Trophoblast cell (in vitro differentiated cells and primary cell): ENCODE measurements around the gene TLE1.

Experiments used
- DNase-seq, 2 donors: peaks; one replicate each; pipeline ENCODE4 v3.0.0-alpha.2; 2016
- H2AFZ ChIP-seq: 2 replicates; pipeline ENCODE4 v1.6.1; 2013; ENCODE audit warnings: low read length, moderate library complexity, mild to moderate bottlenecking; ENCODE audit not compliant: insufficient read depth, poor library complexity
- H2AK5ac ChIP-seq: 2 replicates; pipeline ENCODE4 v1.6.1; 2013; ENCODE audit warnings: mild to moderate bottlenecking, low read length
- H2BK120ac ChIP-seq: 2 replicates; pipeline ENCODE4 v1.6.1; 2013; ENCODE audit warnings: low read length, mild to moderate bottlenecking, moderate library complexity; ENCODE audit not compliant: insufficient read depth, poor library complexity
- H2BK12ac ChIP-seq: 2 replicates; pipeline ENCODE4 v1.6.1; 2013; ENCODE audit warnings: mild to moderate bottlenecking, low read length, moderate library complexity
- H2BK5ac ChIP-seq: 2 replicates; pipeline ENCODE4 v1.6.1; 2013; ENCODE audit warnings: low read length, low read depth, moderate library complexity, mild to moderate bottlenecking; ENCODE audit not compliant: poor library complexity
- H3K14ac ChIP-seq: 2 replicates; pipeline ENCODE4 v1.6.1; 2013; ENCODE audit warnings: mild to moderate bottlenecking, low read length
- H3K18ac ChIP-seq: 2 replicates; pipeline ENCODE4 v1.6.1; 2013; ENCODE audit warnings: mild to moderate bottlenecking, low read length
- H3K23ac ChIP-seq: 2 replicates; pipeline ENCODE4 v1.6.1; 2013; ENCODE audit warnings: low read length
- H3K27ac ChIP-seq: 2 replicates; pipeline ENCODE4 v1.5.1; 2013; ENCODE audit warnings: low read depth, mild to moderate bottlenecking, inconsistent platforms, low read length, moderate library complexity
- H3K27me3 ChIP-seq: 2 replicates; pipeline ENCODE4 v1.6.1; 2013; ENCODE audit warnings: inconsistent platforms, mild to moderate bottlenecking, low read length, moderate library complexity; ENCODE audit not compliant: insufficient read depth
- H3K36me3 ChIP-seq, 2 experiments: 1 replicate in 1 of 2; 2 replicates in 1 of 2; pipeline ENCODE4 v1.6.1; 2013; ENCODE audit warnings: low read length in 2 of 2, mild to moderate bottlenecking in 2 of 2, moderate library complexity in 1 of 2; ENCODE audit not compliant: insufficient read depth in 2 of 2, control insufficient read depth in 1 of 2
- H3K4ac ChIP-seq: 2 replicates; pipeline ENCODE4 v1.6.1; 2013; ENCODE audit warnings: low read depth, mild to moderate bottlenecking, low read length, moderate library complexity
- H3K4me1 ChIP-seq, 2 experiments: 1 replicate in 1 of 2; 2 replicates in 1 of 2; pipeline ENCODE4 v1.6.1; 2013; ENCODE audit warnings: low read length in 2 of 2, mild to moderate bottlenecking in 2 of 2, moderate library complexity in 1 of 2; ENCODE audit not compliant: insufficient read depth in 2 of 2, control insufficient read depth in 1 of 2
- H3K4me2 ChIP-seq: 2 replicates; pipeline ENCODE4 v1.6.1; 2013; ENCODE audit warnings: inconsistent platforms, mild to moderate bottlenecking, low read length, moderate library complexity
- H3K4me3 ChIP-seq: 2 replicates; pipeline ENCODE4 v1.5.1; 2013; ENCODE audit warnings: mild to moderate bottlenecking, low read depth, low read length, inconsistent platforms
- H3K79me1 ChIP-seq: one replicate; pipeline ENCODE4 v1.6.1; 2013; ENCODE audit warnings: low read length
- H3K79me2 ChIP-seq: 2 replicates; pipeline ENCODE4 v1.6.1; 2013; ENCODE audit warnings: low read length, mild to moderate bottlenecking; ENCODE audit not compliant: control insufficient read depth, insufficient read depth, poor library complexity
- H3K9ac ChIP-seq: 2 replicates; pipeline ENCODE4 v1.6.1; 2013; ENCODE audit warnings: mild to moderate bottlenecking, low read length
- H3K9me3 ChIP-seq: 2 replicates; pipeline ENCODE4 v1.6.1; 2013; ENCODE audit warnings: low read depth, mild to moderate bottlenecking, control low read depth, inconsistent platforms, low read length; ENCODE audit not compliant: insufficient read depth
- H4K12ac ChIP-seq: 2 replicates; pipeline ENCODE4 v1.6.1; 2013; ENCODE audit warnings: low read depth, mild to moderate bottlenecking, low read length, moderate library complexity
- H4K8ac ChIP-seq: 2 replicates; pipeline ENCODE4 v1.6.1; 2013; ENCODE audit warnings: low read depth, mild to moderate bottlenecking, low read length, moderate library complexity
- H4K91ac ChIP-seq: one replicate; pipeline ENCODE4 v1.6.1; 2013; ENCODE audit warnings: low read depth, mild to moderate bottlenecking, low read length, moderate library complexity
- WGBS: extraction: QIAGEN DNeasy Blood & Tissue Kit; methylation state at CpG from one replicate; pipeline ENCODE4 v1.1.7; 2013; ENCODE audit warnings: missing lambda C conversion rate; ENCODE audit not compliant: insufficient read length, insufficient coverage; ENCODE audit errors: extremely low coverage; 5-methylcytosine and 5-hydroxymethylcytosine counted together

TLE1 gene

GRCh38 chr9:81556923-81557322, 132.4 kb downstream of the TLE1 start:
- Histone ChIP-seq H3K79me1 (peaks cover 23% of the 10 kb centered on the region), H3K4me2 (no peak overlapping the region), H2BK5ac (no peak overlapping the region), H3K18ac (no peak overlapping the region), H2AFZ (no peak overlapping the region), H3K36me3 (no peaks in the 10 kb centered on the region), H4K12ac (no peak overlapping the region), H3K9me3 (no peaks in the 10 kb centered on the region), H2BK120ac (no peak overlapping the region), H3K14ac (no peak overlapping the region), H3K27me3 (no peaks in the 10 kb centered on the region), H3K9ac (no peak overlapping the region), H2AK5ac (no peak overlapping the region), H3K27ac (no peak overlapping the region), H3K4me3 (no peak overlapping the region), H3K23ac (no peak overlapping the region), H3K79me2 (peaks cover 2% of the 10 kb centered on the region), H4K91ac (no peak overlapping the region), H3K4ac (no peak overlapping the region), H3K4me1 (peaks cover 17 to 22% of the 10 kb centered on the region in 2 experiments), H2BK12ac (no peak overlapping the region), H4K8ac (no peak overlapping the region)
- no CpG with 5 or more reads among the region's 2 CpGs for WGBS
- DNase-seq: no peak

DNA sequence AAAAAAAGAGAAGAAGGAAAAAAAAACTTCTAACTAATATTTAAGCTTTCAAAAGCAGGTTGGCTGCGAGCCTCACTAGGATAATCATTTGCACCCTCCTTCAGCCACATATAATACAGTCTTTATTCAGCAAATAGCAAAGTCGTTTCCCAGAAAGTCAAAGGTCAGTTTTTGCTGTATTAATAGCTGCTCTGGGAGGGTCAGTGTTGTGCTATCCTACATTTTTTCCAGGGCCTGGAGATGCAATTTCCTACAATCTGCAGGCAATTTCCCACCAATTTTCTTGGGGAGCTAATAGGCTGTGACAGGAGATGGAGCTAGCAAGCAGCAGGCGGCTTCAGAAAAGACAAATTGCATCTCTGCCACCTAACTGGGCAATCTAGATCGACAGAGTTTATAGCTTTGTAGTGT, 136.8 kb downstream of the TLE1 start:
- Histone ChIP-seq H3K4ac (no peak overlapping the region), H2AK5ac (no peak overlapping the region), H3K27me3 (no peaks in the 10 kb centered on the region), H3K27ac (no peak overlapping the region), H3K4me3 (no peak overlapping the region), H3K14ac (no peak overlapping the region), H3K79me1 (no peaks in the 10 kb centered on the region), H3K9ac (no peak overlapping the region), H4K91ac (no peak overlapping the region), H4K8ac (no peak overlapping the region), H3K4me1 (no peaks in the 10 kb centered on the region), H3K23ac (no peak overlapping the region), H3K18ac (no peak overlapping the region), H2AFZ (no peak overlapping the region), H2BK5ac (no peak overlapping the region), H2BK12ac (no peak overlapping the region), H4K12ac (no peak overlapping the region), H2BK120ac (no peak overlapping the region), H3K79me2 (no peaks in the 10 kb centered on the region), H3K4me2 (no peak overlapping the region), H3K9me3 (no peaks in the 10 kb centered on the region), H3K36me3 (no peaks in the 10 kb centered on the region)
- no peak for DNase-seq
- WGBS: no CpG with 5 or more reads among the region's 4 CpGs

DNA sequence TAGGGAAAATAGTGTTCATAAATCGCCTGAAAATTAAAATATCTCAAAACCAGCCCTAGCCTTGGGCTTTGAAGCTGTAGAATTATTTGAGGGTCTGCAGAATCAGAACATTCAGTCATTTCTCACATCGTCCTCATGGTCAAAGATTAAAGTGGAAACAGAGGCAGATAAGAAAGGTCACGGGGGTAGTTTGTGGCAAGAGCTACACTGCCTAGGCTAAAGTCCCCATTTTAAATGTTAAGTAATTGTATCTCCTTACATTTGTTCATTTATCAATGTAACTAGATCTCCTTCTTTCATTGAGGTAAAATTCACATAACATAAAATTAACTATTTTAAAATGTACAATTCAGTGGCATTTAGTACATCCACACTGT, 139.2 kb downstream of the TLE1 start:
- Histone ChIP-seq H2BK5ac (no peak overlapping the region), H4K8ac (no peak overlapping the region), H3K4me1 (no peaks in the 10 kb centered on the region), H3K4me2 (no peak overlapping the region), H3K18ac (no peak overlapping the region), H3K27me3 (no peaks in the 10 kb centered on the region), H2AK5ac (no peak overlapping the region), H4K91ac (no peak overlapping the region), H3K79me1 (no peaks in the 10 kb centered on the region), H3K4ac (no peak overlapping the region), H2AFZ (no peak overlapping the region), H3K9ac (no peak overlapping the region), H3K9me3 (no peaks in the 10 kb centered on the region), H3K14ac (no peak overlapping the region), H3K23ac (no peak overlapping the region), H3K36me3 (no peaks in the 10 kb centered on the region), H3K79me2 (no peaks in the 10 kb centered on the region), H2BK12ac (no peak overlapping the region), H3K27ac (no peak overlapping the region), H4K12ac (no peak overlapping the region), H3K4me3 (no peak overlapping the region), H2BK120ac (no peak overlapping the region)
- no CpG with 5 or more reads among the region's 3 CpGs for WGBS
- DNase-seq: no peak

- H4K8ac ChIP-seq: no peak overlapping the region
- no peak overlapping the region for H3K14ac ChIP-seq
- no peaks in the 10 kb centered on the region for H3K9me3 ChIP-seq
- H2BK12ac ChIP-seq: no peak overlapping the region
- WGBS: no CpG with 5 or more reads among the region's 6 CpGs
- H3K4me3 ChIP-seq: no peak overlapping the region
- no peak overlapping the region for H2AFZ ChIP-seq
- H3K4me2 ChIP-seq: no peak overlapping the region
- H3K4ac ChIP-seq: no peak overlapping the region
- H3K27ac ChIP-seq: no peak overlapping the region
- H3K23ac ChIP-seq: no peak overlapping the region
- DNase-seq: no peak
- H4K91ac ChIP-seq: no peak overlapping the region
- H3K79me1 ChIP-seq: no peaks in the 10 kb centered on the region
- no peaks in the 10 kb centered on the region for H3K27me3 ChIP-seq
- H2AK5ac ChIP-seq: no peak overlapping the region
- no peaks in the 10 kb centered on the region for H3K36me3 ChIP-seq
- no peak overlapping the region for H3K9ac ChIP-seq
- no peak overlapping the region for H2BK5ac ChIP-seq
- H3K18ac ChIP-seq: no peak overlapping the region
- no peaks in the 10 kb centered on the region for H3K4me1 ChIP-seq
- H4K12ac ChIP-seq: no peak overlapping the region
- no peaks in the 10 kb centered on the region for H3K79me2 ChIP-seq
- H2BK120ac ChIP-seq: no peak overlapping the region
Observed at GRCh38 chr9:81549500-81550206, 139.7 kb downstream of the TLE1 start.
